HepG2 (cell line): Measurements from ENCODE around the gene KDM4F. TPM values are rescaled to one million over a fixed set of nuclear protein-coding genes. Genes with fewer than 3 reads are reported as not detected.

Experiments used
- ARNT ChIP-seq: fragments of 450-650 bp; IDR thresholded peaks from 2 replicates; pipeline ENCODE4 v1.6.1; 2017
- ATF3 ChIP-seq: sonication (generic); formaldehyde crosslinking; IDR thresholded peaks from 2 replicates; pipeline ENCODE4 v1.4.0; 2020; ENCODE audit warnings: missing genetic modification reagents
- CEBPB ChIP-seq: IDR thresholded peaks from 2 replicates; pipeline ENCODE4 v1.6.1; 2011; ENCODE audit warnings: low read depth, low read length, improper control_type of control experiment, borderline replicate concordance
- CSRNP2 ChIP-seq: sonication (generic); formaldehyde crosslinking; conservative IDR thresholded peaks from 2 replicates; pipeline ENCODE4 v1.8.0; 2022; ENCODE audit warnings: low read depth, missing genetic modification reagents
- EED ChIP-seq: sonication (generic); formaldehyde crosslinking; IDR thresholded peaks from 2 replicates; pipeline ENCODE4 v1.5.0; 2020; ENCODE audit warnings: mild to moderate bottlenecking, missing genetic modification reagents
- FOXA1 ChIP-seq, 2 experiments: fragments of 450-650 bp in 1 of 2; sonication (generic) in 1 of 2; formaldehyde crosslinking in 1 of 2; IDR thresholded peaks; 2 replicates each; pipeline versions ENCODE4 v1.4.0 to v1.6.1; 2016 to 2020; ENCODE audit warnings: missing genetic modification reagents in 1 of 2
- KDM2A ChIP-seq: sonication (generic); formaldehyde crosslinking; IDR thresholded peaks from 2 replicates; pipeline ENCODE4 v1.4.0; 2020; ENCODE audit warnings: low read depth, missing genetic modification reagents, borderline replicate concordance
- KLF16 ChIP-seq, 2 experiments: sonication (generic) in 1 of 2; formaldehyde crosslinking in 1 of 2; IDR thresholded peaks; 2 replicates each; pipeline versions ENCODE4 v1.6.1 to v1.8.0; 2016 to 2023; ENCODE audit warnings: missing genetic modification reagents in 2 of 2, missing compliant biosample characterization in 1 of 2
- MAFF ChIP-seq: IDR thresholded peaks from 2 replicates; pipeline ENCODE4 v1.6.1; 2011; ENCODE audit warnings: low read depth, low read length, improper control_type of control experiment
- NONO ChIP-seq, 2 experiments: fragments of 450-650 bp in 1 of 2; sonication (generic) in 1 of 2; formaldehyde crosslinking in 1 of 2; IDR thresholded peaks in 1 of 2; conservative IDR thresholded peaks in 1 of 2; 2 replicates each; pipeline versions ENCODE4 v1.6.1 to v1.8.0; 2017 to 2022; ENCODE audit warnings: mild to moderate bottlenecking in 1 of 2, missing genetic modification reagents in 1 of 2, moderate library complexity in 1 of 2
- POGZ ChIP-seq: sonication (generic); formaldehyde crosslinking; IDR thresholded peaks from 2 replicates; pipeline ENCODE4 v1.4.0; 2020; ENCODE audit warnings: mild to moderate bottlenecking, missing genetic modification reagents
- RCOR2 ChIP-seq: IDR thresholded peaks from 2 replicates; pipeline ENCODE4 v1.6.1; 2016; ENCODE audit warnings: missing biosample characterization, missing genetic modification reagents
- SALL1 ChIP-seq: sonication (generic); formaldehyde crosslinking; IDR thresholded peaks from 2 replicates; pipeline ENCODE4 v1.8.0; 2022; ENCODE audit warnings: mild to moderate bottlenecking, missing genetic modification reagents
- SMAD3 ChIP-seq: sonication (generic); formaldehyde crosslinking; IDR thresholded peaks from 2 replicates; pipeline ENCODE4 v1.4.0; 2020; ENCODE audit warnings: missing genetic modification reagents
- TBL1XR1 ChIP-seq: fragments of 150-350 bp; IDR thresholded peaks from 2 replicates; pipeline ENCODE4 v1.6.1; 2014; ENCODE audit warnings: borderline replicate concordance, low read length; ENCODE audit not compliant: partially characterized antibody
- ZMYM3 ChIP-seq: sonication (generic); formaldehyde crosslinking; IDR thresholded peaks from 2 replicates; pipeline ENCODE4 v1.5.1; 2020; ENCODE audit warnings: mild to moderate bottlenecking, missing genetic modification reagents
- ZNF382 ChIP-seq: sonication (generic); formaldehyde crosslinking; IDR thresholded peaks from 2 replicates; pipeline ENCODE4 v1.5.0; 2020; ENCODE audit warnings: missing genetic modification reagents, mild to moderate bottlenecking, borderline replicate concordance
- ZNF501 ChIP-seq: sonication (generic); formaldehyde crosslinking; IDR thresholded peaks from 2 replicates; pipeline ENCODE4 v1.5.1; 2020; ENCODE audit warnings: mild to moderate bottlenecking, moderate library complexity, missing genetic modification reagents
- ZNF547 ChIP-seq: sonication (generic); formaldehyde crosslinking; IDR thresholded peaks from 2 replicates; pipeline ENCODE4 v1.5.1; 2020; ENCODE audit warnings: mild to moderate bottlenecking, missing genetic modification reagents
- ZNF660 ChIP-seq: sonication (generic); formaldehyde crosslinking; IDR thresholded peaks from 2 replicates; pipeline ENCODE4 v1.5.1; 2020; ENCODE audit warnings: mild to moderate bottlenecking, low read depth, missing genetic modification reagents, borderline replicate concordance
- ZSCAN30 ChIP-seq: sonication (generic); formaldehyde crosslinking; IDR thresholded peaks from 2 replicates; pipeline ENCODE4 v1.5.0; 2020; ENCODE audit warnings: mild to moderate bottlenecking, missing genetic modification reagents
- polyA plus RNA-seq, 8 experiments: library from polyadenylated mRNA; depleted of rRNA in 3 of 8; stranded (reverse) in 7 of 8; unstranded in 1 of 8; fragments of >200 nt; fragmentation: Illumina TruSeq in 4 of 8; extraction: Trizol in 4 of 8; gene quantifications; 2 replicates each; pipeline versions ENCODE4 v1.2.1 to v1.2.3, GENCODE V29; 2011 to 2016; ENCODE audit warnings: low read depth in 4 of 8, missing spikeins in 1 of 8, mixed read lengths in 1 of 8; ENCODE audit not compliant: insufficient read depth in 1 of 8
- total RNA-seq, 5 experiments: library from RNA; depleted of rRNA; stranded (reverse); fragments of >200 nt; fragmentation: Illumina TruSeq; extraction: Trizol; gene quantifications; 2 replicates each; pipeline ENCODE4 v1.2.3, GENCODE V29; 2016; ENCODE audit warnings: low read depth in 1 of 5
- TF ChIP-seq, protein P1 (sequence below): sonication (generic); formaldehyde crosslinking; IDR thresholded peaks from 2 replicates; pipeline ENCODE4 v1.4.0; 2020; ENCODE audit warnings: missing genetic modification reagents
- TF ChIP-seq, protein P2 (sequence below): IDR thresholded peaks from 2 replicates; pipeline ENCODE4 v1.6.1; 2016; ENCODE audit warnings: missing compliant biosample characterization, missing genetic modification reagents, borderline replicate concordance

KDM4F gene
- total and polyA plus RNA-seq, 2 of the 13 experiments (the other 11 are each of a cell fraction or from before 2014, with no cell fraction given): not detected

- TF ChIP-seq ZNF547 (peak; percentile 54; the same call in 1 of the 2 replicates), ZMYM3 (CRISPR knock-in tag) (no peak), POGZ (CRISPR knock-in tag) (no peak), MAFF (no peak), CEBPB (no peak), SMAD3 (CRISPR knock-in tag) (no peak), ZNF660 (CRISPR knock-in tag) (no peak), KDM2A (CRISPR knock-in tag) (0 out of 2 replicates have a peak, but pooled peaks have one; percentile 29), ZNF382 (CRISPR knock-in tag) (no peak), ATF3 (CRISPR knock-in tag) (no peak), EED (CRISPR knock-in tag) (no peak), ZNF501 (CRISPR knock-in tag) (no peak; the same call in 1 of the 2 replicates), SALL1 (CRISPR knock-in tag) (peak; percentile 27; the same call in 1 of the 2 replicates), ZSCAN30 (CRISPR knock-in tag) (no peak), FOXA1 (IDR thresholded peaks at IDR 0.05) (no peak), FOXA1 (CRISPR knock-in tag; IDR thresholded peaks at IDR 0.05) (no peak), NONO (IDR thresholded peaks at IDR 0.05) (no peak), NONO (CRISPR knock-in tag; conservative IDR thresholded peaks at IDR 0.05) (0 out of 2 replicates have a peak, but pooled peaks have one; percentile 13), KLF16 (CRISPR knock-in tag; IDR thresholded peaks at IDR 0.05) (0 out of 4 replicates have a peak, but pooled peaks of 1 of the 2 experiments have one; percentile 37), TBL1XR1 (no peak), RCOR2 (CRISPR knock-in tag) (no peak), CSRNP2 (CRISPR knock-in tag) (no peak), ARNT (no peak)
- TF ChIP-seq, protein P1, sequence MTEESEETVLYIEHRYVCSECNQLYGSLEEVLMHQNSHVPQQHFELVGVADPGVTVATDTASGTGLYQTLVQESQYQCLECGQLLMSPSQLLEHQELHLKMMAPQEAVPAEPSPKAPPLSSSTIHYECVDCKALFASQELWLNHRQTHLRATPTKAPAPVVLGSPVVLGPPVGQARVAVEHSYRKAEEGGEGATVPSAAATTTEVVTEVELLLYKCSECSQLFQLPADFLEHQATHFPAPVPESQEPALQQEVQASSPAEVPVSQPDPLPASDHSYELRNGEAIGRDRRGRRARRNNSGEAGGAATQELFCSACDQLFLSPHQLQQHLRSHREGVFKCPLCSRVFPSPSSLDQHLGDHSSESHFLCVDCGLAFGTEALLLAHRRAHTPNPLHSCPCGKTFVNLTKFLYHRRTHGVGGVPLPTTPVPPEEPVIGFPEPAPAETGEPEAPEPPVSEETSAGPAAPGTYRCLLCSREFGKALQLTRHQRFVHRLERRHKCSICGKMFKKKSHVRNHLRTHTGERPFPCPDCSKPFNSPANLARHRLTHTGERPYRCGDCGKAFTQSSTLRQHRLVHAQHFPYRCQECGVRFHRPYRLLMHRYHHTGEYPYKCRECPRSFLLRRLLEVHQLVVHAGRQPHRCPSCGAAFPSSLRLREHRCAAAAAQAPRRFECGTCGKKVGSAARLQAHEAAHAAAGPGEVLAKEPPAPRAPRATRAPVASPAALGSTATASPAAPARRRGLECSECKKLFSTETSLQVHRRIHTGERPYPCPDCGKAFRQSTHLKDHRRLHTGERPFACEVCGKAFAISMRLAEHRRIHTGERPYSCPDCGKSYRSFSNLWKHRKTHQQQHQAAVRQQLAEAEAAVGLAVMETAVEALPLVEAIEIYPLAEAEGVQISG (CRISPR knock-in tag): peak; percentile 46; the same call in 1 of the 2 replicates
- TF ChIP-seq, protein P2, sequence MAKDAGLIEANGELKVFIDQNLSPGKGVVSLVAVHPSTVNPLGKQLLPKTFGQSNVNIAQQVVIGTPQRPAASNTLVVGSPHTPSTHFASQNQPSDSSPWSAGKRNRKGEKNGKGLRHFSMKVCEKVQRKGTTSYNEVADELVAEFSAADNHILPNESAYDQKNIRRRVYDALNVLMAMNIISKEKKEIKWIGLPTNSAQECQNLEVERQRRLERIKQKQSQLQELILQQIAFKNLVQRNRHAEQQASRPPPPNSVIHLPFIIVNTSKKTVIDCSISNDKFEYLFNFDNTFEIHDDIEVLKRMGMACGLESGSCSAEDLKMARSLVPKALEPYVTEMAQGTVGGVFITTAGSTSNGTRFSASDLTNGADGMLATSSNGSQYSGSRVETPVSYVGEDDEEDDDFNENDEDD (CRISPR knock-in tag): peak; percentile 13; the same call in 1 of the 2 replicates
These were observed 40.7 kb downstream of the KDM4F start, which contains the start of gene ENDOD1 (continued) for GRCh38 chr11:95089620-95090542.
